Measurements from ENCODE around the gene CD99L2.

Gene CD99L2

GRCh38 chrX:150898343-150899190, at the start of gene CD99L2:
TSS of gene CD99L2 (minus strand) at chrX:150898668. CDS start at chrX:150898588, 80 bp downstream.
- peak; percentile 79 to 85 for DNase-seq

- DNase-seq: no peak
These were observed 45.8 kb upstream of the CD99L2 start for GRCh38 chrX:150944233-150944632.

- no peak for DNase-seq
These were observed 44.6 kb upstream of the CD99L2 start for GRCh38 chrX:150942942-150943594.

- no peak for DNase-seq
These were observed 43.1 kb upstream of the CD99L2 start for GRCh38 chrX:150941580-150941979.

- no peak for DNase-seq
These were observed 42.5 kb upstream of the CD99L2 start for GRCh38 chrX:150940844-150941495.

GRCh38 chrX:150936556-150936955, 38.1 kb upstream of the CD99L2 start:
- no peak for DNase-seq

GRCh38 chrX:150935467-150935866, 37.0 kb upstream of the CD99L2 start:
- DNase-seq: no peak

- DNase-seq: no peak
These were observed 36.0 kb upstream of the CD99L2 start for GRCh38 chrX:150934453-150934852.

GRCh38 chrX:150933945-150934350, 35.5 kb upstream of the CD99L2 start:
- DNase-seq: no peak

- DNase-seq: no peak
These were observed 30.6 kb upstream of the CD99L2 start for GRCh38 chrX:150929058-150929457.

- no peak for DNase-seq
These were observed 28.3 kb upstream of the CD99L2 start for GRCh38 chrX:150926791-150927190.

- DNase-seq: no peak
These were observed 27.8 kb upstream of the CD99L2 start for GRCh38 chrX:150926304-150926703.

GRCh38 chrX:150919401-150919800, 20.9 kb upstream of the CD99L2 start:
- DNase-seq: peak in 1 of 2 donors; percentile 11

GRCh38 chrX:150913511-150913910, 15.0 kb upstream of the CD99L2 start:
- no peak for DNase-seq

GRCh38 chrX:150907474-150907873, 9.0 kb upstream of the CD99L2 start:
- no peak for DNase-seq

- DNase-seq: no peak
These were observed 8.2 kb upstream of the CD99L2 start for GRCh38 chrX:150906694-150907093.

GRCh38 chrX:150905293-150905692, 6.8 kb upstream of the CD99L2 start:
- no peak for DNase-seq

- DNase-seq: no peak
These were observed 4.6 kb upstream of the CD99L2 start for GRCh38 chrX:150903110-150903508.

GRCh38 chrX:150902434-150903109, 4.1 kb upstream of the CD99L2 start:
- DNase-seq: no peak

GRCh38 chrX:150899191-150899757, 806 bp upstream of the CD99L2 start:
- DNase-seq: peak; percentile 40 to 50

- DNase-seq: peak in 1 of 2 donors; percentile 2
These were observed 797 bp downstream of the CD99L2 start for GRCh38 chrX:150897421-150898320.

- DNase-seq: no peak
These were observed 1.8 kb downstream of the CD99L2 start for GRCh38 chrX:150896632-150897031.
